Measurements from ENCODE around the gene TNS3.
"Not testable (repeated sequence)": the region's sequence is repeated elsewhere in the genome, so short reads cannot be mapped to it uniquely, and the experiment has no call there.

TNS3 gene

DNA sequence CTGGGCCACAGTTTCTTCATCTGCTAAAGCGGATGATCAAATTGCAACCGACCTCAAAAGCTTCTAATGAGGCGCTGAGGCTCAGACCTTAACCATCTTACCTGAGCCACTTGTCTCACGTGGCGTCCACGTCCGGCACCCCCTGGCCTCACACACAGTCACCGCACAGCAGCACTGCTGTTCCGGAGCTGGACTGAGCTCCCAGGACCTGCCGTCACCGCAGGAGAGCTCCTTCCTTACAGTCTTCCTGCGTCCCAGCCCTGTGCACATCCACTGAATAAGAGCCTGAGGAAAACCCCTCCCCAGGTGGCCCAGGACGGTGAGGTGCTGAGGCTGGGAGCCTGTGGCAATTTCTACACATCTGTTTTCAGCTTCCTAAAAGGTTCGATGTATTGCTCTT is 35.7 kb downstream of the TNS3 start:
- no peak for DNase-seq (ENCODE audit: low read depth, low spot score)
- H3K9ac ChIP-seq (ENCODE audit: insufficient read length), result no peak overlapping the region

DNA sequence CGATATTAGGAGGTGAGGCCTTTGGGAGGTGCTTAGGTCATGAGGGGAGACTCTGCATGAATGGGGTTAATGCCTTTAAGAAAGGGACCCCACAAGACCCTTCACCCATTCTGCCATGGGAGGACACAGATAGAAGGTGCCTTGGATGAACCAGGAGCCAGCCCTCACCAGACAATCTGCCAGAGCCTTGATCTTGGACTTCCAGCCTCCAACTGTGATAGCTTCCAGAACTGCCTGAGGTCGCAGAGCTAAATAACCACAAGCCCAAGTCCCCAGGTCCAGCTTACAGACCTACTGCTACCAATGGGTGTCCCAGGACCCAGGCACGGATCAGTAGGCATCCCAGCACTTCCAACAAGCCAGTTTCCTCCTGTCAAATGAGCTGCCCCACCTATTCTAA is 37.5 kb downstream of the TNS3 start:
- H3K9ac ChIP-seq (ENCODE audit: insufficient read length), result no peak overlapping the region
- no peak overlapping the region for H3K27ac ChIP-seq
- TF ChIP-seq POLR2AphosphoS5 (IDR thresholded peaks at IDR 0.05; ENCODE audit: borderline replicate concordance, low read depth, low read length), result no peak
- no peaks in the 10 kb centered on the region for H3K9me3 ChIP-seq (ENCODE audit: low read depth, low read length)
- DNase-seq (ENCODE audit: low read depth, low spot score), result no peak
- no peak overlapping the region for H3K4me3 ChIP-seq
- H3K36me3 ChIP-seq (ENCODE audit: insufficient read depth, low read length), result no peaks in the 10 kb centered on the region

More for the DNA sequence above, 35.7 kb downstream of the TNS3 start:
- no peak for TF ChIP-seq EZH2 (IDR thresholded peaks at IDR 0.05)
- TF ChIP-seq FOXP2 (optimal IDR thresholded peaks at IDR 0.05; ENCODE audit: control extremely low read depth, extremely low read length, insufficient read depth), result no peak
- no peak for TF ChIP-seq POLR2AphosphoS5 (IDR thresholded peaks at IDR 0.05; ENCODE audit: borderline replicate concordance, low read depth, low read length)
- H3K9me3 ChIP-seq (ENCODE audit: low read depth, low read length), result no peaks in the 10 kb centered on the region
- no peaks in the 10 kb centered on the region for H3K36me3 ChIP-seq (ENCODE audit: insufficient read depth, low read length)
- no peak overlapping the region for H3K4me3 ChIP-seq
- no peak overlapping the region for H3K27ac ChIP-seq

DNA sequence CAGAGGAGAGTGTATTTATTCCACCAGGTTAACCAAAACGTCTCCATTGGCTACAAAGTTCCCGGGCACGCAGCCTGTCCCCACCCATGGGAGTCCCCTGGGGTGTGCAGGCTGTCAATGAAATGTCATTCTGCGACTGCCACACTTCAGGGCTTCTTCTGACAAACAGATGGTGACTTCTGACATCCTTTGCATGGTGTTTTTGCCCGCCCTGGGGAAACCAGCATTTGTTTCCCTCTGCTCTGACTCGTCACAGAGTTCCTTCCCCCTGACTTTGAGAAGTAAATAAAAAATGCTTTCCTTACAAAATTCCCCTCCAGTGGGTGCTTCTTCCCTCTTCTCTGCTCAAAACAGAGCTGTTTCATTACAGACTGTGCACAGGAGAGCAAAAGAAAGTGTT is 38.2 kb downstream of the TNS3 start:
- no peak overlapping the region for H3K9ac ChIP-seq (ENCODE audit: insufficient read length)
- DNase-seq (ENCODE audit: low read depth, low spot score), result no peak
- TF ChIP-seq FOXP2 (optimal IDR thresholded peaks at IDR 0.05; ENCODE audit: control extremely low read depth, extremely low read length, insufficient read depth) (no peak), EZH2 (IDR thresholded peaks at IDR 0.05) (no peak), POLR2AphosphoS5 (IDR thresholded peaks at IDR 0.05; ENCODE audit: borderline replicate concordance, low read depth, low read length) (no peak)
- H3K36me3 ChIP-seq (ENCODE audit: insufficient read depth, low read length), result no peaks in the 10 kb centered on the region
- H3K27ac ChIP-seq, result no peak overlapping the region
- H3K4me3 ChIP-seq, result no peak overlapping the region
- H3K9me3 ChIP-seq (ENCODE audit: low read depth, low read length), result no peaks in the 10 kb centered on the region

DNA sequence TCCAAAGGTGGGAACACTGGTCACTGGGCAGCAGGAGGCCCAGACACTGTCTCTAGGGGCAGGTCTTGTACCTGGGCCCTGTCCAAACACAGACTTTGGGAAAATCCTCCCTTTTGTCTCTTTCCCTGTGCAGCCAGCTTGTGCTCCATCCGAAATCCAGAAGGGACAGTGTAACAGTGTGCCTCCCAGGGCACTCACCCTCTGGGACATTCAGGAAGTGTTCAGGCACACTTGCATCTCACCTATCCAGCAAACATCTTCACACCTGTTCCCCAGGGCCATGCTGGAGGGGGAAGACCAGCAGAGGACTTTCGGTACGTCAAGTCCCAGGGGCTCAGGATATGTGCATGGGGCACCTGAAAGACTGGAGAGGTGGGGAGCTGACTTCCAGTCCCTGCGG is 38.9 kb downstream of the TNS3 start:
- no peaks in the 10 kb centered on the region for H3K9me3 ChIP-seq (ENCODE audit: low read depth, low read length)
- no peak overlapping the region for H3K27ac ChIP-seq
- no peak overlapping the region for H3K4me3 ChIP-seq
- H3K36me3 ChIP-seq (ENCODE audit: insufficient read depth, low read length), result no peaks in the 10 kb centered on the region
- H3K9ac ChIP-seq (ENCODE audit: insufficient read length), result no peak overlapping the region
- no peak for DNase-seq (ENCODE audit: low read depth, low spot score)
- no peak for TF ChIP-seq FOXP2 (optimal IDR thresholded peaks at IDR 0.05; ENCODE audit: control extremely low read depth, extremely low read length, insufficient read depth)
- TF ChIP-seq EZH2 (IDR thresholded peaks at IDR 0.05), result no peak
- TF ChIP-seq POLR2AphosphoS5 (IDR thresholded peaks at IDR 0.05; ENCODE audit: borderline replicate concordance, low read depth, low read length), result no peak

DNA sequence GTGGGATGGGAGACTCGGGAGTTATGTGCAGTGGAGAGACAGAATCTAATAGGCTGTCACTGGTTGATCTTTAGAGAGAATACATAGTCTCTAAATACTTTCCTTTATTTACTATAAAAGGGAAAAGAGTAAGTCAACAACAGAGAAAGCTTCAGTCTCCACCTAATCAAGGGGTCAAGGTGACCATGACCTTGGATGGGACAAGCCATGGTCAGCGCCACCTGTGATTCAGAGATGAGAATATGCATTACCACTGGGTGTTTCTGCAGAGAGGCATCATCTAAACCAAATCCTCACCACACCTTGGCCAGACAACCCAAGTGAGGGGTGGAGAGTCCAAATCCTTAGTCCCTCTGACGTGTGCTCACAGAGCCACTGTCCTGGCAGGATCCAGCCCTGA is 39.9 kb downstream of the TNS3 start:
- no peak overlapping the region for H3K4me3 ChIP-seq
- TF ChIP-seq POLR2AphosphoS5 (IDR thresholded peaks at IDR 0.05; ENCODE audit: borderline replicate concordance, low read depth, low read length) (no peak), EZH2 (IDR thresholded peaks at IDR 0.05) (no peak), FOXP2 (optimal IDR thresholded peaks at IDR 0.05; ENCODE audit: control extremely low read depth, extremely low read length, insufficient read depth) (no peak)
- H3K9me3 ChIP-seq (ENCODE audit: low read depth, low read length), result no peaks in the 10 kb centered on the region
- no peaks in the 10 kb centered on the region for H3K36me3 ChIP-seq (ENCODE audit: insufficient read depth, low read length)
- DNase-seq (ENCODE audit: low read depth, low spot score), result no peak
- H3K27ac ChIP-seq, result no peak overlapping the region
- H3K9ac ChIP-seq (ENCODE audit: insufficient read length), result no peak overlapping the region

DNA sequence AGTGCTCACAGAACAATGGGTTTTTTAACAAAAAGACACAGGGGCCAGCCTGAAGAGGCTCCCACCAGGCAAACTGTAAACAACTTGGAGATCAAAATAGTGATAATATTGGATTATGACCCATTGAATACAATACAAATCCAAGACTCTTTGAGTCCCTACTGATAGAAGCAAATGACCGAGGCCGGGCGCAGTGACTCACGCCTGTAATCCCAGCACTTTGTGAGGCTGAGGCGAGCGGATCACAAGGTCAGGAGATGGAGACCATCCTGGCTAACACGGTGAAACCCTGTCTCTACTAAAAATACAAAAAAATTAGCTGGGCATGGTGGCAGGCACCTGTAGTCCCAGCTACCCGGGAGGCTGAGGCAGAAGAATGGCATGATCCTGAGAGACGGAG is 40.4 kb downstream of the TNS3 start:
- H3K27ac ChIP-seq; H3K36me3 ChIP-seq (ENCODE audit: insufficient read depth, low read length); H3K9ac ChIP-seq (ENCODE audit: insufficient read length): not testable (repeated sequence)

DNA sequence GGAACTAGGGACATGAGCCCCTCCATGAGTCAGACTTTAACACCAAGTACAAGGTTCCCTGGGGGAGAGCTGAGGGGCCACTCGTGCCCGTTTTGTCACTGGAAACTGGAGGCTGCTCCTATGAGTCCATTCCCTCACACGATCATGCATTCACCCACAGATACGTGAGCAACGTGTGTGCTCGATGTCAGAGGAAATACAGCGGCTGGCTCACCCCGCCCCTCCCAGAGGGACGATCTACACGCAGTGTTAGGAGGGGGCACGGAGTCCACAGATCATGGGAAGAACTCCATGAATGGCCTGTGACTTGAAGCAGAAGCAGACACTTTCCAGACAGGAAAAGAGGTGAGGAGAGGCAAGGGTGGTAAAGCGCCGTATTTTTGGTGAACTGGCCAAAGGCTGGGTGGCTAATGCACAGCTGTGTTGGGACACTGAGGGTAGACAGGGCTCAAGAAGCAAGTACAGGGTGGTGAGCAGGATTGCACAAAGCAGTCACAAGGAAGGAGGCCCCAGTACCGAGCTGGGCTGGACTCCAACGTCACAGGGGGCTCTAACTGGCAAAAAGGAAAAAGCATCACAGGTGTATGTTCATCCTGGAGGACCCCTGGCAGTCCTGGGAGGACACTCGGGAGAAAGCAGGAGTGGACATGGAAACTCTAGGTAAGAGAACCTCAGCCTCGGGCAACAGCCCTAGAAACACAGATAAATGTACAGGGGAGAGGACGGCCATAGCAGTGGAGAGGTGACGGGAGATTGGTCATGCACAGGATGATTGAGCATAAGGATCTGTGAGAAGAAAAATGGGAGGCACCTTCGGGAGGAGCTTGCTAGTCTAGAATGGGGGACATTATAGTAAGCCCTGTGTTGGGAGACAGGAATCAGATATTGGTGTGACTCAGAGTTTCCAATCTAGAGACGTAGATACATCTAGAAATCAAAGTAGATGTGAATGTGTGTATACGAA is 41.2 kb downstream of the TNS3 start:
- Histone ChIP-seq H3K27ac (no peak overlapping the region), H3K9ac (ENCODE audit: insufficient read length) (no peak overlapping the region)

More for the DNA sequence above, 40.4 kb downstream of the TNS3 start:
- not testable (repeated sequence) for H3K4me3 ChIP-seq; DNase-seq (ENCODE audit: low read depth, low spot score); H3K9me3 ChIP-seq (ENCODE audit: low read depth, low read length)

DNA sequence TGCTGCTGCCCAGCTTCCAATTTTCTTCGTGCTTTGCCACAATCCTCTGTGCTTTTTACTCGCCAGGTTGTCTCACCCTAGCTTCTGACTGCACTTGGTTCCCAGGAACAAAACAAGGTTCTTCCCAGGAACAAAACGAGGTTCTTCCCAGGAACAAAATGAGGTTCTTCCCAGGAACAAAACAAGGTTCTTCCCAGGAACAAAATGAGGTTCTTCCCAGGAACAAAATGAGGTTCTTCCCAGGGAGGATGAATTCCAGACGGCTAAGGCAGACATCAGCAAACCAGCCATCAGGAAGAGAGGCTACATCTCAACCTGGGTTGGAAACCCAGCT is 41.9 kb downstream of the TNS3 start:
- Histone ChIP-seq H3K9ac (ENCODE audit: insufficient read length) (no peak overlapping the region), H3K36me3 (ENCODE audit: insufficient read depth, low read length) (no peaks in the 10 kb centered on the region), H3K9me3 (ENCODE audit: low read depth, low read length) (no peaks in the 10 kb centered on the region), H3K4me3 (no peak overlapping the region), H3K27ac (no peak overlapping the region)
- no peak for DNase-seq (ENCODE audit: low read depth, low spot score)
- no peak for TF ChIP-seq EZH2 (IDR thresholded peaks at IDR 0.05)
- TF ChIP-seq POLR2AphosphoS5 (IDR thresholded peaks at IDR 0.05; ENCODE audit: borderline replicate concordance, low read depth, low read length), result no peak
- TF ChIP-seq FOXP2 (optimal IDR thresholded peaks at IDR 0.05; ENCODE audit: control extremely low read depth, extremely low read length, insufficient read depth), result no peak

More for the DNA sequence above, 41.2 kb downstream of the TNS3 start:
- Histone ChIP-seq H3K9me3 (ENCODE audit: low read depth, low read length) (no peaks in the 10 kb centered on the region), H3K4me3 (no peak overlapping the region), H3K36me3 (ENCODE audit: insufficient read depth, low read length) (no peaks in the 10 kb centered on the region)
- TF ChIP-seq EZH2 (IDR thresholded peaks at IDR 0.05) (no peak), FOXP2 (optimal IDR thresholded peaks at IDR 0.05; ENCODE audit: control extremely low read depth, extremely low read length, insufficient read depth) (no peak), POLR2AphosphoS5 (IDR thresholded peaks at IDR 0.05; ENCODE audit: borderline replicate concordance, low read depth, low read length) (no peak)
- no peak for DNase-seq (ENCODE audit: low read depth, low spot score)
